Measurements from ENCODE around the gene KIFC3.
"Not testable (repeated sequence)": the region's sequence is repeated elsewhere in the genome, so short reads cannot be mapped to it uniquely, and the experiment has no call there.

KIFC3 gene

GRCh38 chr16:57784334-57784733 is 18.0 kb downstream of the KIFC3 start:
- DNase-seq: no peak

GRCh38 chr16:57783883-57784282 is 18.4 kb downstream of the KIFC3 start:
- no peak for DNase-seq

- no peak for DNase-seq
Observed at GRCh38 chr16:57783116-57783515, 19.2 kb downstream of the KIFC3 start.

GRCh38 chr16:57782607-57783055 is 19.7 kb downstream of the KIFC3 start:
- not testable (repeated sequence) for DNase-seq

- DNase-seq: peak; percentile 58 to 84
Observed at GRCh38 chr16:57781741-57782606, 20.3 kb downstream of the KIFC3 start.

- DNase-seq: no peak
Observed at GRCh38 chr16:57781349-57781740, 20.9 kb downstream of the KIFC3 start.

GRCh38 chr16:57779836-57780235 is 22.5 kb downstream of the KIFC3 start:
- DNase-seq: not testable (repeated sequence)

- DNase-seq: no peak
Observed at GRCh38 chr16:57778658-57779057, 23.6 kb downstream of the KIFC3 start.

- DNase-seq: no peak
Observed at GRCh38 chr16:57775661-57776469, 26.4 kb downstream of the KIFC3 start.

- peak in 1 of 2 donors; percentile 15 for DNase-seq
Observed at GRCh38 chr16:57774705-57775285, 27.5 kb downstream of the KIFC3 start.

- DNase-seq: peak; percentile 20 to 57
Observed at GRCh38 chr16:57773655-57774295, 28.5 kb downstream of the KIFC3 start.

GRCh38 chr16:57773019-57773418 is 29.3 kb downstream of the KIFC3 start:
- DNase-seq: no peak

GRCh38 chr16:57771141-57771785 is 31.0 kb downstream of the KIFC3 start:
- no peak for DNase-seq

GRCh38 chr16:57770361-57770760 is 31.9 kb downstream of the KIFC3 start:
- no peak for DNase-seq

GRCh38 chr16:57769541-57770145 is 32.6 kb downstream of the KIFC3 start:
- no peak for DNase-seq

- no peak for DNase-seq
Observed at GRCh38 chr16:57766714-57767348, 35.5 kb downstream of the KIFC3 start.

GRCh38 chr16:57765160-57765728 is 37.0 kb downstream of the KIFC3 start:
- no peak for DNase-seq

- DNase-seq: peak; percentile 67 to 87
Observed at GRCh38 chr16:57764341-57765159, 37.7 kb downstream of the KIFC3 start.

- no peak for DNase-seq
Observed at GRCh38 chr16:57764006-57764340, 38.3 kb downstream of the KIFC3 start.

GRCh38 chr16:57763285-57764005 is 38.8 kb downstream of the KIFC3 start:
- DNase-seq: no peak
